ENCODE data around the gene TIAM2.

DNA sequence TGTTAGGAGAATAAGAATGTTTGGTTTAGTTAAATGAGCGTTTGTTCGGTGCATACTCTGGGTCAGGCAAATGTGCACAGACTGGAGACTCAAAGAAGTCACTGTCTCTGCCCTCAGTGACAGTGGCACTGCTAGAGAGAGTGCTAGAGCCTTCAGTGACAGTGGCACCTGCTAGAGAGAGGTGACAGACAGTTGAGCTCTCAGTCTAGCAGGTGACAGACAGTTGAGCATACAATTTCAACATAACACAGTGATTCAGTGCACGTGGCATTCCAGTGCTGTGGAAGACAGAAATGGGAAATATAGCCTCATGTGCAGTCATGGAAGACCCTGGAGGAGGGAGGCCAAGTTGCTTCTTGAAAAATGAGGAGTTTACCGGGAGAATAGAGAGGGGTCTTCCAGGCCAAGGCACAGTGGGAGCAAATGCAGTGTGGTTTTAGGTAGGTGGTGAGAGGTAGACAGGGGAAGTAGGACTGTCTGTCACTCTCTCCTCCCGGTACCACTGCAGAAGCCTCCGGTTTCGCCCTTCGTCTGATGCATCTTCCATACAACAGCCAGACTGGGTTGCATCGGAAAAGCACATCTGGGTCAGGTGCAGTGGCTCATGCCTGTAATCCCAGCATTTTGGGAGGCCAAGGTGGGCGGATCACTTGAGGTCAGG is 160.8 kb downstream of the TIAM2 start:
- no peak for TF ChIP-seq KAT2A (conservative IDR thresholded peaks at IDR 0.05; ENCODE audit: control insufficient read depth, low read depth, low read length)
- TF ChIP-seq HDAC2 (IDR thresholded peaks at IDR 0.05): no peak
- no peak for TF ChIP-seq CTCF (IDR thresholded peaks at IDR 0.05 in 2 of 3, conservative IDR thresholded peaks at IDR 0.05 in 1 of 3; ENCODE audit: control insufficient read depth in 2 of 3, extremely low read depth in 1 of 3, insufficient read depth in 1 of 3, low read depth in 3 of 3, low read length in 3 of 3)
- TF ChIP-seq GABPA (IDR thresholded peaks at IDR 0.05; ENCODE audit: low read depth): no peak
- TF ChIP-seq POLR2AphosphoS5 (IDR thresholded peaks at IDR 0.05; ENCODE audit: low read length): no peak
- no peak for TF ChIP-seq NFYB (IDR thresholded peaks at IDR 0.05; ENCODE audit: insufficient read depth, low read depth, low read length)
- no peak for TF ChIP-seq TAF1 (IDR thresholded peaks at IDR 0.05; ENCODE audit: borderline replicate concordance, low read depth, low read length)

All from GM12878 (cell line).